NCI-H146 treated with DMSO at 0.1 percent for 48 hours (cell line): ENCODE data around the gene RNF222.
A peak's percentile ranks its signal among the peaks of the same experiment; 100 is the strongest.

ENCODE experiments used
- DNase-seq: peaks from one replicate; lab custom pipeline; 2025; ENCODE audit not compliant: unreplicated experiment; lab: John Stamatoyannopoulos, UW

RNF222 gene

GRCh38 chr17:8397636-8398035 is at the start of gene RNF222:
Gene RNF222 (minus strand): TSS chr17:8397827. CDS start chr17:8393461, 4,366 bp downstream.
- no peak for DNase-seq

GRCh38 chr17:8445536-8445935 is 47.9 kb upstream of the RNF222 start:
- DNase-seq = no peak

GRCh38 chr17:8444494-8444893 is 46.9 kb upstream of the RNF222 start:
- no peak for DNase-seq

- no peak for DNase-seq
Observed at GRCh38 chr17:8443756-8444155, 46.1 kb upstream of the RNF222 start.

GRCh38 chr17:8442310-8442709 is 44.7 kb upstream of the RNF222 start:
- no peak for DNase-seq

- DNase-seq = no peak
Observed at GRCh38 chr17:8441690-8442089, 44.1 kb upstream of the RNF222 start.

- DNase-seq = no peak
Observed at GRCh38 chr17:8439681-8440080, 42.1 kb upstream of the RNF222 start.

- DNase-seq = no peak
Observed at GRCh38 chr17:8438441-8438840, 40.8 kb upstream of the RNF222 start.

- DNase-seq = no peak
Observed at GRCh38 chr17:8436844-8437171, 39.2 kb upstream of the RNF222 start.

GRCh38 chr17:8436169-8436843 is 38.7 kb upstream of the RNF222 start:
- DNase-seq = peak; percentile 31

GRCh38 chr17:8435245-8436168 is 37.9 kb upstream of the RNF222 start, which contains the start of gene NDEL1:
Gene NDEL1 (plus strand): TSS chr17:8435884. CDS start chr17:8444272, 8,388 bp downstream.
- DNase-seq = peak; percentile 90

GRCh38 chr17:8430966-8431365 is 33.3 kb upstream of the RNF222 start:
- no peak for DNase-seq

GRCh38 chr17:8426802-8427201 is 29.2 kb upstream of the RNF222 start:
- DNase-seq = no peak

- DNase-seq = no peak
Observed at GRCh38 chr17:8426094-8426720, 28.6 kb upstream of the RNF222 start.

GRCh38 chr17:8421571-8421970 is 23.9 kb upstream of the RNF222 start:
- no peak for DNase-seq

GRCh38 chr17:8420041-8420934 is 22.7 kb upstream of the RNF222 start:
- DNase-seq = no peak

GRCh38 chr17:8419305-8419704 is 21.7 kb upstream of the RNF222 start:
- no peak for DNase-seq

GRCh38 chr17:8418471-8418870 is 20.8 kb upstream of the RNF222 start:
- DNase-seq = no peak

- no peak for DNase-seq
Observed at GRCh38 chr17:8417806-8418205, 20.2 kb upstream of the RNF222 start.

GRCh38 chr17:8413938-8414337 is 16.3 kb upstream of the RNF222 start:
- DNase-seq = no peak

GRCh38 chr17:8413328-8413727 is 15.7 kb upstream of the RNF222 start:
- no peak for DNase-seq
